HG03159 (cell line): Measurements from ENCODE around the gene CYP26B1.

Experiments used
- ATAC-seq: cut with Tn5 transposase; IDR thresholded peaks from one replicate; pipeline ENCODE4 v1.9.1; 2021; ENCODE audit warnings: mild to moderate bottlenecking, moderate library complexity; ENCODE audit not compliant: unreplicated experiment

Gene CYP26B1

DNA sequence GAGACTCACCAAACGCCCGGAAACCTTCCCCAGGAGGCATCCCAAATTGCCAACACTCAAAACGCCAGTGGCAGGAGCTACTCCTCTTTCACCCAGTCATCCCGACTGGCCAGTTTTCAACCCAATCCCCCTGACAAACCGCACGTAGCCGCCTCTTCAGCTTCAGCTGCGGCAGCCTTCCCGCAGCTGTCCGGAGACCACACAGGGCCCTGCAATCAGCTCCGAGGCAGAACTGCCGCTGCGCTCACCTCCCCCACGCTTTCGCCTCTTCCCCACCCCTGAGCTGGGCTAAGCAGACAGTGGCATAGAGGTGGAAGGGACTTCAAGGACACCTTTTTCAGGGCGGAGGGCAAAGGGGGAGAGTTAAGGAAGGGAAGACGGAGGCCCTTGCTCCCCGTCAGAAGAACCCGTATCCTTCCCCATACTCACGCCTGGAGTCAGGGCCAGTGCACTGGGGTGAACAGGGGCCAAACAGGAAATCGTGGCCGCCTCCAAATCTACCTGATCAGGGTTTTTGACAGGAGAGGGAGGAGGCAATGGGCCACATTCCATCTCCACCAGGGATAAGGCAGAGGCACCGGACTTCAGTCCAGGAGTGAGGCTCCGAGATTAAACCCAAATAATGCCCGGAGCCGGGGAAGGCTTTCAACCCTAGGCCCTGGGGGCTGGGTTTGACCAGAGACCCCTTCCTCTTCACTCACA is 16.9 kb downstream of the CYP26B1 start:
- ATAC-seq: no peak

DNA sequence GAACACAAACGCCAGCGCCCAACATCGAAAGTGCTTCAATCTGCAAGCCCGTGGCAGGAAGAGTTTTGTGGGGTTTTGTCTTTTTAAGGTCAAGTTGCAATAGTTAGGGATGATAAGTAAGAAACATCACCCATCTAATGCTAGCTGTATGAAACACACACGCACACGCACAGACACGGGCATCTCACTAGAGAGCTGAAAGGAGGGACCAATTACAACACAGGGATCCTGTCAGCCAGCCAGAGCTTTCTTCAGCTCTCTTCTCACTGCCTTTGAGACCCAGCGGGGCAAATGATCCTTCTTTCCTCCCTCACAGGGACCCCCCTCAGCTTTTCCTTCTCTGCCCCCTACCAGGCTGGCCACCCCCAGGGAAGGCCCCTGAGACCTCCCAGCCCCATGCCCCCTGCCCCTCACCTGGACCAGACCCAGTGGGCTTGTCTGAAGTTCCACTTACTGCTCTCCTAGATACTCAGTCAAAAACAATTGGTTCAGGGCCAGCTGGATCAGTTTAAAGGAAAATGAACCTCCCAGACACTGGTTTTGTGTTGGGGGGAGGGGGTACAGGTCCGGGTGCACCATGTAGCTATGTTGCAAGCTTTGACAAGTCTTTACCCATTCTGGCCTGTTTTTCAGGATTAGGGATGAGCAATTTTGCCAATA is 17.9 kb downstream of the CYP26B1 start:
- no peak for ATAC-seq

DNA sequence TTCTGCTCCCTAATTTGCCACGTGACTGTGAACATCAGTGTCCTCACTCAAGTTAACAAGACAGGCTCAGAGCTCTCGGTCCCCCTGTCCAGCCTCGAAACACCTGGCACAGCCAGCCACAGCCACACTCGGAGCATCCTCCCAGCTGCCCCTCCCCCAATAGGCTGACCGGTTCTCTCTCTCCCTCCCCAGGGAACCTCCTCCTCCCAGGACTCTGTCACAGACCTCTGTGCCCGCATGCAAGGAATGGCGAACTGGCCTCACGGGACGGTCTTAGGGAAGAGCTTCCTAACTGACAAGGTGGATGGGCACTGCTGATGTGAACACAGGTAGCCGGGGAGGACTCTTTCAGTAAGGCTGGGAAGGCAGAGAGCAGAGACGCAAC is 18.8 kb downstream of the CYP26B1 start:
- ATAC-seq: no peak

DNA sequence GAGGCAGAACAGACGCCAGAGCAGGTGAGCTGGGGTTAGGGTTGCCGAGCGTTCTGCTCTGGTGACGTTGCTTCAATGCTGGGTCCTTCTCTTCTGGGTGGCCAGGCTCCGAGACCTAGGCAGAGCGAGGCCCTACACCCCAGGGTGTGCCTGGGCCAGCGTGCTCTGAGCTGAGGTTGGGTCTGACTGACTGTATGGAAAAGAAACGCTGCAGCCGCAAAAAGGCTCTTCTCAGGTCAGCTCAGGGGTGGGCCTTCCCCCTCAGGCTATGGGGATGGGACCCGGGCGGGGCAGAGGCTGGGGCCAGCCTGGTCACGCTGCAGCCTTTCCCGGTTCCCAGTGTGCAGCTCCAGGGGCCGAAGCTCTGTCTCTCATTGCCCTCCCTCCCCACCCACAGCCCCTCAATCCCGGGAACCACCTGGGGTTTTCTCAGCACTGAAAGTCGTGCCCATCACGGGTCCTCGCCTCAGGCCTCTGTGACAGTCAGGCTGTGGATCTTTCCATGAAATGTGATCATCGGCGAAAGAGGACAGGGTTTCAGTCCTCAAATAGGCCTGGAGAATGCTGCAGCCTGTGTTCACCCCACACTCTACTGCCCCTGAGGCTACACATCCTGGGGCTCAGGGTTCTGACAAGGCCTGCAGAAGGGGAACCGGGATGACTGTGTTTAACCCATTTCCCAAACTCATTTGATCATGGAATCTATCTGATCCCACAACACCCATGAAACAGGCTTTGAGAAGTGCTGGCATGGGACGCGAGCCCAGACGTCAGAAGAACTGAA is 19.4 kb downstream of the CYP26B1 start:
- ATAC-seq: no peak

DNA sequence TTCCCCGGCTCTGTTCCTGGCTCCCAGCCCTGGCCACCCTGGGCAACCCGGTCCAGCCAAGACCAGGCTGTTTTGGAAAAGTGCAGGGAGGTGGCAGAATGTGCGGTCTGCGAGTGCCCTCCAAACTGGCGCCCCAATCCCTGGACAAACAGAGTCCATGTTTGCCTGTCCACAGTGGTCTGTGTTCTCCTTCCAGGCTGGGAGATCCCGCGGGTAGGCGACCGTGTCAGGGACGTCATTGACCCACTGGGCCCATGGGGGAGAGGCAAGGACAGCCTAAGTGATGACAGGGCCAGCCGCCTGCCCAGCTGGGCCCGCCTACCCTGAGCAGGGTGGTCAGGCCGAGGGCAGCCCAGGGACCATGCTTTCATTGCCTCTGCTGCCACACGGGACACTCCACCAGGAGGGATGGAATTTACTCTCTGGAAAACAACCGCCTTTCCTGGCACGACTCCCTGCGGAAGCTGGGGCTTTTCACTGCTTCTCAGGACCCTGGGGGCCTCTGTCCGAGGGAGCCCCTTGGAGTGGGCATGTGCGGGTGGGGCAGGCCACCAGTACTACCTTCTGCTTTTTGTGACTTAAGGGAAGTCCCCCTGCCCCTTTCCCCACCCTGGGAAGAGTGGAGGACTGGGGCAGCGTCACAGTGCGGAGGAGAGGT is 20.1 kb downstream of the CYP26B1 start:
- no peak for ATAC-seq

DNA sequence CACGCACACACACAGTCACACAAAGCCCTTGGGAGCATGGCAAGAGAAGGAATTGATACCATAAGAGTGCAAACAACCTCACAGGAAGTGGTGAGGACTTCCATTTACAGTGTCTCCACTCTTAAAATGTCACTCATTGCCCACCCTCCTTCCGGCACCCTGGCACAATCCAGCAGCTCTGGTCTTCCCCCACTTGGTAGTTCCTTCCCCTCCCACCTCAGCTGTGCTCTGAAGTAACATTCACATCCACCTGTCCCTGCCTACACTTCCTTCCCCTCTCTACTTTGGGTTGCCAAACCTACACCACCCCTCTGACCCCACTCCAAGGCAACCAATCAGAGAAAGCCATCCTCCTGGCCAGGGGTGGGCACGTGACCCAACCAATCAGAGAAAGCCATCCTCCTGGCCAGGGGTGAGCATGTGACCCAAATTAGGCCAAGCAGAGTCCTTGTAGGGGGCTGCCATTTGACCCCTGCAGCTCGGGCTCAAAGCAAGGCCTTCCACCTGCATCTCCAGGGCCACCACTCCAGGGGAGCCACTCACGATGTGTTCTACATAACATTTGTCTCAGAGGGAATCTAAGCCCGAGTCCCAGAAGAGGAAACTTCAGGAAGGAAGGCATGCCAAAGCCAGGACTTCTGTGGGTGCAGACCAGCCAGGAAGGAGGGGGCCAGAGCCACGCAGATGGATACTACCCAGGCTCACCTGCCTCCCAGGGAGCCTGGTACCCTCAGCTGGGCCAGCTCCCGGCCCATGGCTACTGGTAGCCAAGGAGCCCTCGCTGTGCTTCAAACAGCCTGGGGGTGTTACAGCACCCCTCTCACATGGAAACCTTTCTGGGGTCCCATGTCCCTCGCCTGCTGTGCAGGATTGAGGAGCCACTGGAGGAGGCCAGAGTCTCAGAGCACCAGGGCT is 21.2 kb downstream of the CYP26B1 start:
- no peak for ATAC-seq

DNA sequence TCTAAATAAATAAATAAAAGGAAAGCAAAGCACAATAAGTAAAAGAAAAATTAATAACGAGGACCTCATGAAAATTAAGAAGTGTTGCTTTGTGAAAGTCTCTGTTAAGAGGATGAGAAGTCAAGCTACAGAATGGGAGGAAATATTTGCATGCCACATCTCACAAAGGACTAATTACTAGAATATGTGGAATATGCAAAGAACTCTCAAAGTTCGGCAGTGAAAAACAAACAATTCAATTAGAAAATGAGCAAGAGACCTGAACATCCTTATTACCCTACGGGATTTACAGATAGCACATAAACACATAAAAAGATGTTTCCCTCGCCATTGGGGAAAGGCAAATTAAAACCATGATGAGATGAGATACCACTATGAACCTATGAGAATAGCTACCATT is 23.3 kb downstream of the CYP26B1 start:
- ATAC-seq: no peak

DNA sequence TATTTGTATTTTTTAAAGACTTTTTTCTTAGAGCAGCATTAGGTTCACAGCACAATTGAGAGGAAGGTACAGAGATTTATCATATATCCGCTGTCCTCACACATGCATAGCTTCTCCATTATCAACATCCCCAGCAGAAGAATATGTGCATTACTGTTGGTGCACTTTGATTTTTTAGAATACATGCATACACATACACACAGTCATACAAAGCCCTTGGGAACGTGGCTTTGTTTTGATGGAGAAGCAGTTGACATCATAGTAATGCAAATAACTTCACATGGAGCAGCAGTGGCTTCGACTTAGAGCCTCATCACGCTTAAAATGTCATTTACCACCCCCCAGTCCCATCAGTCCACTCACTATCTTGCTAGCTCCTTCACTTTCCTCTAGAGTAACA is 26.5 kb downstream of the CYP26B1 start:
- no peak for ATAC-seq

DNA sequence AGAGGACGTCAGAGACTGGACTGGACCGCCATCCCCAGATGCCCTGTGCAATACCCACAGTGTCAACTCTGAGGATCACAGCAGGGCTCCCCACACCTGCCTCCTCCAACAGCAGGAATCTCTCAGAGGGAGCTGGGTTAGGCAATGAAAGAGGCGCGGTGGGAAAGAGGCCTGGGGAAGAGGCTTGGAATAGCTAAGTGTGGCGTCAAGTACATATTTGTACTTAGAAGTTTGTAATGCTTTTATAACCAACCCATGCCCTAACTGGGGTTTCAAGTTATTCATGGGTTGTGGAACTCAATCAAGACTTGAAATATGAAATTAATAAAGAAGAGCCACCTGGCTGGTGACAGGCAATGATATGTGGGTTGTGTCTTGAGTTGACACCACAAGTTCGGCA is 28.7 kb downstream of the CYP26B1 start:
- no peak for ATAC-seq

DNA sequence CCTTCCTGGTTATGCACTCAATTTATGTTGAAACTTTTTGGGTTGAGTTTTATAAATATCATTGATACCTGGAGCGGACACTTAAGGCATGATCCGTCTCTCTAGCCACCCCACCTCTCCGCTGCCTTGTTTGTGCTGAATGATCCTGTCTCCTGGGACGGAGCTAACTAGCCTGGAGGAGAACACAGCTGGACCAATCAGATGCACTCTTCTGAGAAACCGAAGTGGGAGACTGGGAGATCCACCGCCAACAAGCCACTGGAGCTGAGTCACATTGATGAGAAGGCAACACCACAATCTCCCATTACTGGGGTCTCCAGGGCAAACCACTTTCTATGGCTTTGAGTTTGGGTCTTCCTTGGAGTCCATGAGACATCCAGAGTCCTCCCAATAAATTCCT is 29.3 kb downstream of the CYP26B1 start:
- ATAC-seq: no peak

DNA sequence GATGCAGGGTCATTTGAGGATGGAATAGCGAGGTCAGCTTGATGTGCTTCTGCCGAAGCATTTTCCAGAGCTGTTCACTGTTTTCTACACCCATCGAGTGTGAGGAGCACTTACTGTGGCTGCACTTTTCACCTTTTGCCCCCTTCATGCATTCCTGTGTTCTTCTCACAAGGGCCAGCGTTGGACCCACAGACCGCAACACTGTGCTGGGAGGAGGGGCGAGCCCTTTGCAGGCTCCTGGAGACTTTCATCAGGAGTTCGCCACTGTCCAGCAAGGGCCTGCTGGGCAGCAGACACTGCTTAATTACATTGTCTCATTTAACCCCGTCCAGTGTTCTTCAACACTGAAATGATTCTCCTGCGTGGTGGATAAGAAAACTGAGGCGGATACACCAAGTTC is 29.9 kb downstream of the CYP26B1 start:
- ATAC-seq: no peak

DNA sequence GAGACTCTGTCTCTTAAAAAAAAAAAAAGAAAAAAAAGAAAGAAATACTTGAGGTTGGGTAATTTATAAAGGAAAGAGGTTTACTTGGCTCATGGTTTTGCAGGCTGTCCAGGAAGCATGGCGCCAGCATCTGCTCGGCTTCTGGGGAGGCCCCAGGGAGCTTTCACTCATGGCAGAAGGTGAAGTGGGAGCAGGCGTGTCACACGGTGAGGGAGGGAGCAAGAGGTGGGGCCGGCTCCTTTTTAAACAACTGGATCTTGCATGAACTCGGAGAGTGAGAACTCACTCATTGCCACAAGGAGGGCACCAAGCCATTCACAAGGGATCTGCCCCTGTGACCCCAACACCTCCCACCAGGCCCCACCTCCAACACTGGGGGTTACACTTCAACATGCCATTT is 30.6 kb downstream of the CYP26B1 start:
- ATAC-seq: no peak

DNA sequence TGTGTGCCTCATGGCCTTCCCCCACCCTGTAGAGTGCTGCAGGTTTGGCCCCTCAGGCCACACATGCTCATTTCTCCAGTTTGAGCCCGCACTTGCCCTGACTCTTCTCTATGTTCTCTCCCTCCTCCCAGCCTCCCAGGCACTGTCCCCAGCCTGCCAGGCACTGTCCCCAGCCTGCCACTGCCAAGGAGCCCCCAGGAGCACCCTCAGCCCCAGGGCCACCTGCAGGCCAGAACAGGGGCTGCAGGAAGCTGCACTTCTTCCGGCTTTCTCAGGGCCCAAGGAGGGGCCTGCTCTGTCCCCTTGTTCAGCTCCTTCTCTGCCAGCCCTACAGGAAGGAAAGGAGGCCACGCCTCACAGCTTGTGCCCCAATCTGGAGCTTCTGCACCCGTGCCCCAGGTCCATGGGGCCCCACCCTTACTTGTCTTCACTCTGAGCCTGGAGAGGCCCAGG is 31.6 kb downstream of the CYP26B1 start:
- peak; percentile 54 for ATAC-seq

DNA sequence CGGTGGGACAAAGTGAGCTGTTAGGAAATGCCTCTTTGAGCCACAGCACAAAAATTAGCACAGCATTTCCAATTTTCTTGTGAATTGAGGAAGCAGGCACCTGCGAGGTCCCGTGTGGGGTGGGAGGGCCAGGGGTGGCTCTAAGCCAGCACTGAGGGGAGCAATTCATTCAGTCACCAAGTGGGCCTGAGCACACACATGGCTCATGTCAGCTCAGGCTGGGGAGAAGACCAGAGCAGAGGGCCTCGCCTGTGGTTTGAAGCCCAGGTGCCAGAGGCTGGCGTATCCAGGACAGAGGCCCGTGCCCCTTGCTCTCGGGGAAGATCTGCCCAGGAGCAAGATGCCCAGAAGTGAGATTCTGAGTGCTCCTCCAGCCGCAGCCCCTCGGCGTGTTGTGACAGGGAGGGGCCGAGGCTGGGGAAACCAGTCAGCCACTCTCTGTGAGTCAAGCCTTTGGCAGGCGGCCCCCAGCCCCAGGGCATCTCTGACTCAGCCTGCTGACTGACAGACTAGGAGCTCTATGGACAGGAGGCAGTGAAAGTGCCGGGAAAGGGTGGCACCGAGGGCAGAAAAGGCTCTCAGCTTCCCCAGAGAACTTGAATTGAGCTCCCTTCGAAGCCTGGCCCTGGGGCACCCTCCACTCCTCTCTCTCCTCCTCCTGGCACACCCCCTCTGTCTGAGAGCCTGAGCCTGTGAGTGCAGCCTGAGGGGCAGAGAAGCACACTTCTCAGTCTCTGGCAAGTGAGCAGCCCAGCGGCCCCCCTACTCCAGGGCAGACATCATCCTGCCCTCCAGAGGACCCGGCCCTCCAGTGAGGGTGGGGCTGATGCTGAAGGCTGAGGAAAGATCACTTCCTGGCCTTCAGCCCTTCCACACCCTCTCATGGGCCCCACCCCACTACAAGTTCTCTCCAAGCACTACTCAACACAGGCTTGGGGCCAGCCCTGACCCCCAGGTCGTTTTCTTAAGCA is 32.3 kb downstream of the CYP26B1 start:
- no peak for ATAC-seq

DNA sequence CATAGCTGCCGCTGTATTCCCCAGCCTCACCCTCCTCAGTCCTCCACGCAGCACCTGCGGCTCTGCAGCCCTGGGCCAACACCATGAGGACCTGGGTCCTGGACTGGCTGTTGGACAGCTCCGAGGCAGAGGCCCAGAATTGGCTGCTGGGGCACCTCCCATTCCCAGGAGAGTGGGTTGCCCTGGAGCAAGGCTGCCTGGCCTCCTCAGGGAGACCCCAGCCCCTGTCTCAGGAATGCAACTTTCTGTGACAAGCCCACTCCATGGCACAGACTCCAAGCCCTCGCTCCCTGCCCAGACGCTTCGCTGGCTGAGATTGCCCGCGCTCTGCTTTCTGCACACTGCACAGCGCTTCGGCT is 33.0 kb downstream of the CYP26B1 start:
- no peak for ATAC-seq

DNA sequence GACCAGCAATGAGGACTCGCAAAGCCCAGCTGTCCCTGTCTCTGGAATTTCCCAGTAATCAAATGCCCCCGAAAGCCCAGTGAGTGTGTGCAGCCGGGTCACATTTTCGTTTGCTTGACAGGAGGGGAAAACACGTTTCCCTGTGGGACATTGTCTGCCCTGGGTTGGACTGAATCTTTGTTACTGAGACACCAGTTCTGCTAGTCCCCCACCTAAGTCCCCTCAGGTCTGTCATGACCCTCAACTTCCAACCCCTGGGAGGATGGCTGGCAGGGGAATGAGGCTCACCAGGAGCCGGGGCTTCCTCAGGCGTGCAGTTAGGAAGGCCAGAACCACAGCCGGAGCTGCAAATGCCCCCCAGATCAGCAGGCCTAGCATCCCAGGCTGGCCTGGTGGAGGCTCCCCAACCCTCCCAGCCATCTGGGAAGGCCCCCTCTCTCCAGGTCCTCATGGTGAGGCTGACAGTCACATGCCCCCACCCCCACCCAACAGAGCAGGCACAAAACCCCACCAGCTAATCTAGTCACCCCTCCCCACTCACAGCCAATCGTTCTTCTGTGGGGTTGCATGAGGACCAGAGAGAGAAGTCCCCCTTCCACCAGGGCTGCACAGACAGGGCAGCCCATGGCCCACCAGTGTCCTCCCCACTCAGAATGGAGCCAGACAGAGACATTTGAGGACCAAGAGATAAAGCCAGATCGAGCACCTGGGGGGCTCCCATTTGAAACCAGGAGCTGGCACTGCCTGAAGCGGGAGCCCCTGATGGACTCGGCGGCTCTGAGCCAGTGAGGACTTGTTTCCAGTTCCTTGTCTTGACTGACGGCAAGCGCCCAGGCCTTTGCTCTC is 33.6 kb downstream of the CYP26B1 start:
- ATAC-seq: no peak

DNA sequence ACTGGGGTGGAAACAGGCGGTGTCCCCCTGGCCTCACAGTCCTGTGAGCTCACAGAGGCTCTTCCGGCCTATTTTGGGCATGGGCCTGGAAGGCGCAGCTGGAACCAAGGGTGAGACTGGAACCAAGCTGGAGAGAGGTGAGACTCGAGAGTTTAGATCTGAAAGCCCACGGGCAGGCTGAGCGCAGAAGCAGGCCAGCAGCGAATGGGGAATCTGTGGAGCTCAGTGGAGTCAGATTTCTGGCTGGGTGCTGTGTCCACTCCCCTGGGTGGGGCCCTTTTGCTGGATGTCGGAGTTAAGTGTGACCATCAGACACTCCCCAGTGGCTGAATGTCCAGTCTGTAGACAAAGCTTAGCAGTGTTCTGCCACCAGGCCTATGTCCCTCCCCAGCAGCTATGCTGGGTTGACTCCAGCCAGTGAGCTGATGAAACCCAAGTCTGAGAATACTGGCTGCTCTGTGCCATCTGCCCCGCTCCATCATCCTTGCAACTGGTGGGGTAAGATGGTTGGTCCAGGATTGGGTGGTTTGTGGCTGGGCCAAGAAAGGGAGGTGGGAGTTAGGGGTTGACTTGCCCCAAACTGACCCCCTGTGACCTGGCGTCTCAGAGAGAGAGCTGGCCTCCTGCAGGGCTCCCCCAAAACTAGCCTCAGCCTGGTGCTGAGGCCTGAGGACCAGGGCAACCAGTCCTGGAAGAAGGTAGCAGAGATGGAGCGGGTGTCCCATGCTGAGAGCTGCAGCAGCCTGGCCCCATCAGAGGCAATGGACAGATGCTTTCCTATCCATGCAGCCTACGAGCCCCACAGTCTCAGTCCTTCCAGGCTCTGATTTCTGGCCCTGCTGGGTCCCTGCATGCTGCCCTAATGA is 34.4 kb downstream of the CYP26B1 start:
- no peak for ATAC-seq

DNA sequence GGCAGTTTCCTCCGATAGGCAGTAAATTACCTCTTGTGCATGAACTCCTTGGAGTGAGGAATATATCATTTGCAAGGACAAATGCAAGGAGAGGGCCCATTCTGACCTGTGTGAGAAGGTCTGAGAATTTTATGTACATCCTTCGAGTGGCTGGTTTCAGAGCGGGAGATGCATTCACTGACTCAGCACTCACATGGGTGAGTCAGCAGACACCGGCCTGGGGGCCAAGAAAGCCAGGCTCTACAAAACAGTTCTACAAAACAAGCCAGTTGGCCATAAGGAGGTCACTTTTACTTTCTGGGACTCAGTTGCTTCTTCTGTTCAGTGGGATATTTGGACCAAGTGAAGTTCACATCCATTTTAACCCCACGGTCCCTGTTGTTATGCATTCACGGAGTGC is 35.3 kb downstream of the CYP26B1 start:
- ATAC-seq: no peak
